Measurements from ENCODE around the gene DNAJC4.

The DNAJC4 gene

GRCh38 chr11:64208796-64209562 lies 21.4 kb upstream of the DNAJC4 start:
- DNase-seq = no peak

GRCh38 chr11:64209563-64209843 lies 20.8 kb upstream of the DNAJC4 start:
- DNase-seq = no peak

- no peak for DNase-seq
These were observed 19.9 kb upstream of the DNAJC4 start for GRCh38 chr11:64210301-64211020.

- no peak for DNase-seq
These were observed 19.0 kb upstream of the DNAJC4 start for GRCh38 chr11:64211181-64211872.

GRCh38 chr11:64216879-64217278 lies 13.5 kb upstream of the DNAJC4 start:
- DNase-seq = no peak

- DNase-seq = no peak
These were observed 11.6 kb upstream of the DNAJC4 start for GRCh38 chr11:64218628-64219353.

- DNase-seq = no peak
These were observed 11.0 kb upstream of the DNAJC4 start for GRCh38 chr11:64219354-64219684.

- DNase-seq = no peak
These were observed 10.6 kb upstream of the DNAJC4 start for GRCh38 chr11:64219755-64220154.

- DNase-seq = no peak
These were observed 10.1 kb upstream of the DNAJC4 start for GRCh38 chr11:64220271-64220670.

GRCh38 chr11:64220798-64221197 lies 9.6 kb upstream of the DNAJC4 start:
- DNase-seq = no peak

- no peak for DNase-seq
These were observed 7.7 kb upstream of the DNAJC4 start for GRCh38 chr11:64222651-64223000.

GRCh38 chr11:64223001-64223651 lies 7.2 kb upstream of the DNAJC4 start:
- DNase-seq = no peak

GRCh38 chr11:64224151-64224890 lies 6.0 kb upstream of the DNAJC4 start:
- no peak for DNase-seq

- no peak for DNase-seq
These were observed 5.3 kb upstream of the DNAJC4 start for GRCh38 chr11:64224891-64225607.

- DNase-seq = peak; percentile 84
These were observed 4.5 kb upstream of the DNAJC4 start, which contains the start of the genes NUDT22 and TRPT1 for GRCh38 chr11:64225608-64226506. Gene NUDT22 (plus strand): TSS chr11:64226274. CDS start chr11:64226653, 379 bp downstream. Gene TRPT1 (minus strand): TSS chr11:64226186. CDS start chr11:64225860, 326 bp downstream.

- DNase-seq = peak; percentile 72
These were observed 3.8 kb upstream of the DNAJC4 start for GRCh38 chr11:64226507-64227051.

GRCh38 chr11:64227405-64227956 lies 2.9 kb upstream of the DNAJC4 start:
- DNase-seq = no peak

GRCh38 chr11:64229090-64229743 lies 1.1 kb upstream of the DNAJC4 start:
- no peak for DNase-seq

GRCh38 chr11:64229744-64230170 lies 591 bp upstream of the DNAJC4 start:
- DNase-seq = no peak

Measured in NCI-H146 (cell line).